Measurements from ENCODE around the gene RPL22. TPM values are rescaled to one million over a fixed set of nuclear protein-coding genes. Genes with fewer than 3 reads are reported as not detected.
A peak's percentile ranks its signal among the peaks of the same experiment; 100 is the strongest.

The RPL22 gene
- total RNA-seq, 4 donors from 2014 or later, result 126 to 281 (median 227) TPM

- Histone ChIP-seq H3K4me3 (no peak overlapping the region), H3K27me3 (peaks cover 100% of the 10 kb centered on the region), H3K9me3 (no peaks in the 10 kb centered on the region), H3K4me1 (peaks cover 0 to 40% (median 12%) of the 10 kb centered on the region in 3 donors), H3K27ac (no peak overlapping the region), H3K36me3 (no peaks in the 10 kb centered on the region)
- ATAC-seq, result no peak
- no CpG with 5 or more reads among the region's 20 CpGs for WGBS, 2 donors (ENCODE audit: low coverage in 1 of 2)
- TF ChIP-seq POLR2A (IDR thresholded peaks at IDR 0.05) (no peak), EP300 (IDR thresholded peaks at IDR 0.05) (no peak), POLR2AphosphoS5 (IDR thresholded peaks at IDR 0.05) (no peak), CTCF (IDR thresholded peaks at IDR 0.05) (no peak)
Observed at GRCh38 chr1:6243053-6243834, 43.8 kb upstream of the RPL22 start.

- H3K4me3 ChIP-seq, result peak overlapping the region in 1 of 2 donors; percentile 32
- H3K27me3 ChIP-seq, result peaks cover 89% of the 10 kb centered on the region
- no peak for ATAC-seq
Observed at GRCh38 chr1:6241887-6242740, 42.7 kb upstream of the RPL22 start.

GRCh38 chr1:6241107-6241886 is 41.9 kb upstream of the RPL22 start:
- Histone ChIP-seq H3K36me3 (no peaks in the 10 kb centered on the region), H3K9me3 (no peaks in the 10 kb centered on the region), H3K27ac (no peak overlapping the region), H3K27me3 (peaks cover 80% of the 10 kb centered on the region), H3K4me3 (no peak overlapping the region), H3K4me1 (peaks cover 0 to 35% (median 12%) of the 10 kb centered on the region in 3 donors)
- no peak for TF ChIP-seq POLR2A (IDR thresholded peaks at IDR 0.05)
- TF ChIP-seq POLR2AphosphoS5 (IDR thresholded peaks at IDR 0.05), result no peak
- no peak for TF ChIP-seq EP300 (IDR thresholded peaks at IDR 0.05)
- TF ChIP-seq CTCF (IDR thresholded peaks at IDR 0.05), result no peak
- no peak for ATAC-seq
- 34 to 75% methylated on average over 2 to 7 of the region's 33 CpGs for WGBS, 2 donors (ENCODE audit: low coverage in 1 of 2)

More at GRCh38 chr1:6241887-6242740, 42.7 kb upstream of the RPL22 start:
- H3K4me1 ChIP-seq, result peaks cover 0 to 40% (median 12%) of the 10 kb centered on the region in 3 donors
- no peaks in the 10 kb centered on the region for H3K36me3 ChIP-seq
- TF ChIP-seq EP300 (IDR thresholded peaks at IDR 0.05) (no peak), POLR2A (IDR thresholded peaks at IDR 0.05) (no peak), CTCF (IDR thresholded peaks at IDR 0.05) (no peak), POLR2AphosphoS5 (IDR thresholded peaks at IDR 0.05) (no peak)
- no peak overlapping the region for H3K27ac ChIP-seq
- H3K9me3 ChIP-seq, result no peaks in the 10 kb centered on the region
- WGBS, 2 donors (ENCODE audit: low coverage in 1 of 2), result 7% methylated on average over 3 of the region's 99 CpGs; no CpG with 5 or more reads in 1 of the 2 donors

- no peaks in the 10 kb centered on the region for H3K36me3 ChIP-seq
- H3K4me1 ChIP-seq, result peaks cover 0 to 29% (median 12%) of the 10 kb centered on the region in 3 donors
- H3K9me3 ChIP-seq, result no peaks in the 10 kb centered on the region
- 70 to 79% methylated on average over 6 to 9 of the region's 17 CpGs for WGBS, 2 donors (ENCODE audit: low coverage in 1 of 2)
- H3K27me3 ChIP-seq, result peaks cover 69% of the 10 kb centered on the region
- H3K4me3 ChIP-seq, result no peak overlapping the region
- H3K27ac ChIP-seq, result no peak overlapping the region
- ATAC-seq, result no peak
- TF ChIP-seq POLR2AphosphoS5 (IDR thresholded peaks at IDR 0.05) (no peak), CTCF (IDR thresholded peaks at IDR 0.05) (no peak), POLR2A (IDR thresholded peaks at IDR 0.05) (no peak), EP300 (IDR thresholded peaks at IDR 0.05) (no peak)
Observed at GRCh38 chr1:6239950-6240768, 40.8 kb upstream of the RPL22 start.
